Left colon (tissue), 2 donors: ENCODE results near the gene SSRP1. TPM values are rescaled to one million over a fixed set of nuclear protein-coding genes. Genes with fewer than 3 reads are reported as not detected.
"Not testable (repeated sequence)": the region's sequence is repeated elsewhere in the genome, so short reads cannot be mapped to it uniquely, and the experiment has no call there.

ENCODE experiments used
- ATAC-seq: fragments of 200-7000 bp; cut with Tn5 transposase; one replicate; pipeline ENCODE4 v1.9.1; 2020; ENCODE audit warnings: mild to moderate bottlenecking, moderate library complexity
- DNase-seq, 2 donors: peaks; one replicate each; pipeline ENCODE4 v3.0.0-alpha.2; 2020
- intact Hi-C, 2 donors: fragments of 100-400 bp; cut with DNase I in 1 of 2; cut with micrococcal nuclease in 1 of 2; formaldehyde crosslinking; loops; one replicate each; pipeline versions ENCODE4 v1.11.2 to v1.14.0; 2022; cut with DNase I, micrococcal nuclease
- total RNA-seq, 2 donors: library from RNA; stranded (reverse); fragmentation: NEBNext Ultra II Directional; extraction: Animal tissue kit (Norgen Biotek cat#: 25700); gene quantifications; one replicate each; pipeline ENCODE4 v1.2.1, GENCODE V29; 2021
- donor health status: DM: no; HTN: no; CAD: no.
- donor health status: DM: yes; HTN: yes; CAD: no.

SSRP1 gene
- total RNA-seq, 2 donors from 2014 or later: 56.5 to 67.8 TPM

DNA sequence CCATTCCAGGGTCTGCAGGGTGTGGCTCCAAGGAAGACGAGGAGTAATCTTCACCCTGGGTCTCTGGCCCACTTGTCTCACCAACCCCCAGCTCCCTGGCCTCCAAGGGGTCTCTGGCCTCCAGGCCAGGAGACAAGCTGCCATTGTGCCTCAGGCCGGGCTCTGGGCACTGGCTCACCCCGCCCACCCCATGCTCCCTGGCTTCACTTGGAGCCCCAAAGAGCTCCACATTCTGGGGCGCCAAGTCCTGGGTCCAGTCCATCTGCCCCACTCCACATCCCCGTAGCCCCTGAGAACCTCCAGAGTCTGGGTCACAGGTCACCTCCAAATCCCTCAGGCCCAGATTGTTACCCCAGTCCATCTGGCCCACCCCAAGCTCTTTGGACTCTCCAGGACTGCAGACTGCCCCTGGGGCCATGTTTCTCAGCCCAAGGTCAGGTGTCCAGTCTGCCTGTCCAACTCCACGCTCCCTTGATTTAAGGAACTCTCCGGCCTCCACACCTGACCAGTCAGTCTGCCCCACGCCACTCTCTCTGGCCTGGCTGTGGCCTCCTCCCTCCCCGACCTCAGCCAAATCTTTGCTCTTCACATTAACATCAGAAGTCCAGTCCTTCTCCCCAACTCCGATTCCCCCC is 27.1 kb downstream of the SSRP1 start:
- intact Hi-C loops: no loop called here
- ATAC-seq (no peak), DNase-seq (no peak)

DNA sequence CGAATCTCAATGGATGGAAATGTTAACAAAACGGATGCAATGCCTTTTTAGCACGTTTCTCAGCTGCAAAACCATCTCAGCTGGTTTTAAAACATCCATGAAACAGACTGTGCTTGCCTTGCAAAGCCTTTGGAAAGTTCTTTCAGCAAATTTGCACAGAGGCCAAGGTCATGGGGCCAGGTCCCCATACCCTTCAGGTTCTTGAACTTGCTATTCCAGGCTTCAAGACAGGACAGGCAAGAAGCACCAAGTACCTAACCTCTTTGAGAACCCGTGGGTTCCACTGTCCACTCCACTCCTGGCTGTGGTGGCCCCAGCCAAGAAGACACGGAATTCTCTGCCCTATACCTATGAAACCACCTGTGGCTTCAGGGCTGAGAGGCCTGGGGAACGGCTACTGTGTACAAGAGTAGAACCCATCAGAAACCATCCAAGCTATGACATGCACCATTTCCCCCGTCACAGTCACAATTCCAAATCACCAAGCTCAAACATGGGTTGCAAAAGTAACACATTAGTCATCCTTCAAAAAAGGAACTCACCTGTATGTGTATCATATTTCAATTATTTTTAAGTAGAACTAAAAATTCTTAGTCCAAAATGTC is 27.9 kb downstream of the SSRP1 start:
- DNase-seq (no peak), ATAC-seq (no peak)
- intact Hi-C loops: no loop called here

DNA sequence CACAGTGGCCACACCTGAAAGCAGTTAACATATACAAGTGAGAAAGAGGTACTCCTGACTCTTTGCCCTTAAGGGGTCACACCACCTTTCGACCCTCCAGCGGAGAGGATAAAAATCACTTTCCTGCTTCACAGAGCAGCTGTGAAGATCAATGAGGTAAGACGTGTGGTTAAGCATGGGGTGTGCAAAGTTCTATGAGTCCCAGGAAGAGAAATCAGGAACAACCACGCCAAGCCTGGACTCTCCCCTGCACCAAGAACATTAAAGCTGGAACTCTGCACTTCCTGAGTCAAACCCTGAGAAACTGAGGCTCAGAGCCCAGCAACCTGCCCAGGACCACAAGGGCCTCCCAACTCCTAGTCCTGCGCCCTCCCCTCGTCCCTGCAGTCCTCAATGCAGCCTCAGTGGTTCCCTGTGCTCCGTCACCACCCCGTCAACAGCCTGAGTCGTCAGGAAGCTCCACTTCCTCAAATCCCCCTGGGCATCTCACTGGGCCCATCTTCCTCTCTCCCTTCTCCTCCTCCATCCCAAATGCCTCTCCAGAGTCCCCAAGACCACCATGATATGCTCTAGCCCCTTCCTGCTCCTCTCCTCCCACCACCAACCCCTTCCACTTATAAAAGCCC is 28.6 kb downstream of the SSRP1 start:
- ATAC-seq (no peak), DNase-seq (no peak)
- intact Hi-C loops: no loop called here

DNA sequence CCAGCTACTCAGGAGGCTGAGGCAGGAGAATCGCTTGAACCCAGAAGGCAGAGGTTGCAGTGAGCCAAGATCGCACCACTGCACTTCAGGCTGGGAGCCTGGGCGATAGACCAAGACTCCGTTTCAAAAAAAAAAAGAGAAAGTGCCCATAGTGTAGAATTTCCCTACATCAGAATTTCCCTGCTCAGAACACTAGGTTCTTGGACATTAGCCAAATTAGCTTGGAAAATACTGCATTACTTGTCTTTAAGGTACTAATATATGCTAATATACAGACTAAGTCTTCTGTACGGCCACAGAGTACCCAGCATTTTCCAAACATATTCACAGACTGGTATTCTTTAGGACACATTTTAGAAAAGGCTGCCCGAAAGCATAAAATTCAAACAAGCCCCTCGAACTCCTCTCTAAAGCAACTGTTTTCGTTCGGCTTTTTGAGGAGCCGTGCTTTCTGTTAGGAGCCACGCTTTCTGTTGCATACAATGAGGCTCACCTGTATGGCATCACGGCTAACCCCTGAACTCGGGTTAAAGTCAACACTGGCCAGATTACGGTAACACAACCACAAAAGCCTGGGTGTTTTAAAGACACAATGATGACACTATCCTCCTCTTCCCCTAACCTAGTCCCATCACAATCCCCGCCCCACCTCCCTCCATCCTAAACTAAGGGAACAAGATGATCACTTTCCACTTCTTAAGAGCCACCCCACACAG is 29.4 kb downstream of the SSRP1 start:
- ATAC-seq: no peak
- no peak for DNase-seq
- intact Hi-C loops: no loop called here

DNA sequence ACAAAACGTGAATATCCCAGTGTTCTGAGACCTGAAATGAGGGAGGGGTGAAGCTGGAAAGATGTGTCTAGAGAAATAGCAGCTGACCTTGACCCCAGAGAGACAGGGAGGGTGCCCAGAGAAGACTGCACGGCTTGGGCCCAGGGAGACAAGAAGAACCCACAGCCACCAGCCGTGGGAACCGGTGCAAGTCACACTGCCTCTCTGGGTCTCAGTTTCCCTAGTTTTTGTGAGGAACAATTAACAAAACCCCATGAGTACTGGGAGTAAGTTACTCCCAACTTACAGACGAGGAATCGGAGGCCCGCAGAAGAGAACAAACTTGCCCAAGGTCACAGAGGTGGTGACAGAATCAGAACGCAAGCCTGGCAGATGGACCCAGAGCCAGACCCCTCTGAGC is 30.2 kb downstream of the SSRP1 start:
- intact Hi-C loops: no loop called here
- ATAC-seq (no peak), DNase-seq (no peak)

DNA sequence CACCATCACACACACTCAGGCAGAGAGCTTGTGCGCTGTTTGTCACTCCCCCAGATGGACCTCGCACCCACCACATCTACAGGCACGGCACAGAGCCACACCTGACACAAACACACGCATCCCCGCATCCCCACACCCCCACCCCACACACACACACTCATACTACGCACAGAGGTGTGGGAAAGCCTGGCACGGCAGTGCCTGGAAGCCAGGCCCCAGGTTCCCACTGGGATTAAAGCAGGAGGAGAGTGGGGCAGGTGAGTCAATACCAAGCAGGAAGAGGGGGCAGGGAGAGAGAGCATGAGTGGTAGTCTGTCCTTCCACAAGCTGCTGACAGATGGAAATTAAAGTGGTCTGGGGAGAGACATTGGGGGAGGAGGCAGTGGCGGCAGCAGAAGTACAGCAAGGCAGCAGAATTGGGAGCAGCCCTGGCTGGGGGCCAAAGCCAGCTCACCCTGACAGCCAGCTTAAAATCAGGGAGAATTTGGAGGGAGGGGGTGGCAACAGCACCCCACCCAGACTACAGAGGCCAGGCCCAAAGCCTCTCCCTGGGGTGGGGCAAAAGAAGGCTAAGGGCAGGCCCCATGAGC is 31.6 kb downstream of the SSRP1 start:
- DNase-seq (no peak), ATAC-seq (peak; percentile 29)
- intact Hi-C loops: no loop called here

DNA sequence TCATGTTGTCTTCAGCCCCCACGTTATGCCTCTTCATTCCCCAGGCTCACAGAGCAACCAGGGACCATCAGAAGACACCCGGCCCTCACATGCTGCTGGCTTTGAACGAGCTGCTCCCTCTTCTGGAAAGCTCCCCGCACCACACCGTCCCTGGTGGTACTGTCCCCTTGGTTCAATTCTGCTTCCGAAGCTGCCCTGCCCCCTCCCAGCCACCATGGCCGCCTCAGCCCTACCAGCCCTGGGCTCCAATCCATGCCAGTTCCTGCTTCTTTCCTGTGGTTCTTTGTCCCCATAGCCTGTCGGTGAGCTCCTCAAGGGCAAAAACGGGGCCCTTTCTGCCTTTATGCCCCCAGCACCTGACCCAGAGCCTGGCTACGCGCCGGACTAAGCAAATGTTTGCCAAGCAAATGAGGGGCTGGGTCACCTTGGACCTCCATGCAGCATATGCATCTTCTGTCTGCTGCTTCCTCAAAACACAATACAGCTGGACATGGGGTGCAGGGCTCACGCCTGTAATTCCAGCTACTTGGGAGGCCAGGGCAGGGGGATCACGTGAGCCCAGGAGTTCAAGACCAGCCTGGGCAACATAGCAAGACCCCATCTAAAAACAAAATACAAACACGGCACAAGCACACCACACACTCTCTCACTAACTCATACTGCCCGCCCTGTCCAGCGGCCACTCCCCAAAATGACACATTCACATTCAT is 32.3 kb downstream of the SSRP1 start:
- intact Hi-C loops: no loop called here
- DNase-seq (no peak), ATAC-seq (no peak)

DNA sequence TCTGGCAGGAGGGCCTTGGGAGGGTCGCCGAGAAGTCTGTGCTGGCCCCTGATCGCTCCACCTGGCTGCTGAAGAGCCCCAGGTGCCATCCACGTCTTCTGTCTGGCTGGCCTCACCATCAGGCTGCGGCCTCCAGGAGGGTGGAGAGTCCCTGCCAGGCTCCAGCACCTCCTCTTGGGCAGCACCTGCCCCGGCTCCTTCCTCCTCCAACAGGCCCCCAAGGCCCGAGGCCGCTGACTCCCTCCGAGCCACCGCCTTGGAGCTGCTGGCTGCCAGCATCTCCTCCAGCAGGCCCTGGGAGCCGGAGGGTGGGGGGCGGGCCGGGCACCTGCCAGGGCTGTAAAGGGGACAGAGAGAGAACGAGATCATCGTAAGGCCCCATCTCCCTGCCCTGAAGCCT is 33.2 kb downstream of the SSRP1 start:
- ATAC-seq: no peak
- intact Hi-C loops: no loop called here
- no peak for DNase-seq

DNA sequence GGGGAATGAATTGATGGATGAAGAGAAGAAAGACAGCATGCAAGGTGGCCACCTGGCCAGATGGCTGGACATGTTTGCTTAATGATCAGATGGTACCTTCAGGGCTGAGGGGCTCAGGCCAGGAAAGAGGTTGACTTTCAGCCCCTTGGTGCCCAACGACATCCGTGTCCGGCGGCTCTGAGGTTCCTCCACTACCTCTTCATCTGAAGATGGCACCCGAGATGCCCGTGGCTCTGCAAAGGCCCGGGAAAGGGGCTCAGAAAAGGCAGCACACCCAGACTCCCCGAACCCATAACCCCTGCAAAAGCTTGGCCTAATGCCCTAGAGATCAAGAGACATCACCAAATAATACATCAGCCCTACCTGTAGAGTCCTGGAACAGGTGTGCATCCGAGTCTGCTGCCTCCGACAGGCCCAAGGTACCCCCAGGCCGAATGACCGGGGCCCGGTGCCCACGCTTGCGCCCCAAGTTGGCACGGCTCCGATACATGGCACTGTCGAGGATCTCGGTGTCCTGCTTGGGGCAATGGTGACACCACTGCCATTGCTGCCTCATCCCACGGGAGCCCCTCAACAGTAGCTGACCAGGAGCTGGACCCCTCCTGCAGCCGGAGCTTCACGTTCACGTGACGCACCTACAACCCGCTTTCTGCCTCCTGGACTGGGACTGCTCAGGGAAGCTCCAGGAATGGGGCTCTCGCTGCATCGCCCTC is 33.8 kb downstream of the SSRP1 start:
- DNase-seq (no peak), ATAC-seq (no peak)
- intact Hi-C loops: no loop called here

DNA sequence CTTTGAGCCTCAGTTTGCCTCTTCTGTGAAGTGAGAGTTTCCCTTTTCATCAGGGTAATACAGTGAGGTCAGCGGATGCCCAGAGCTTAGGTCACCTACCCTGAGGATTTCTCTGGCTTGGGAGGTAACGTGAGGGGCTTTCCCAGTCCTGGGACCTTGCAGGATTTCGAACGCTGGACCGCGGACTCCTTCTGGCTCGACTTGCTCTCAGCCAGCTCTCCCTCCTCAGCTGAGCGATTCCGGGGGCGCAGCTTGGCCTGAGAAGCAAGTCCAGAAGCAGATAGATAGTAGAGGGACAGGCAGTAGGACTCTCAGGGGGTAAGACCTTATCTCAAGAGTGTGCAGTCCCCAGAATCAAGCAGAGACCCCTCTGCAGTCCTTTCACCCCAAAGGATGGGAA is 34.9 kb downstream of the SSRP1 start:
- no peak for DNase-seq
- intact Hi-C loops: no loop called here
- no peak for ATAC-seq

DNA sequence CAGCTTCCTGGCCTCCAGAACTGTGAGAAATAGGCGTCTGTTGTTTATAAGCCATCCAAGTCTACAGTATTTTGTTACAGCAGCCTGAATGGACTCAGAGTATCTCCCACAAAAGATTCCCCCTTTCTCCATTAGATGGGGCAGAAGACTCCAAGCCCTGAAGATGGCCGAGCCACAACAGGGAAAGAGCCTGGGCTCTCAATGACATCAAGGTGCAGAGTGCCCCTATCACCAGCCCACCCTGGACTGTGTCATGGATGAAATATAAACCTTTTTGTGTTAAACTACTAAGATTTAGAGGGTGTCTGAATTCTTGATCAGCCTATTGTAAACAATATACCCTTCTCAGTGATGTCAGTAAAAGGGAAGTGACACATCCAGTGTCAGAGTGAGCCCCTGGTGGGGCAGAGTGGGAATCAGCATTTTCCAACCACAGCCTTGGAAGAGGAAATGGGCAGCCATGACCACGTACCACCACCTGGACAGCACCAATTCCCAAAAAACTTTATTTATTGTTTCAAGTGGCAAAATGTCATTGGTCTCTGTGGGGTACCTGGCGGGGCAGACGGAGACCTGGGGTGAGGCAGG is 36.4 kb downstream of the SSRP1 start:
- DNase-seq (no peak), ATAC-seq (no peak)
- intact Hi-C loops: no loop called here

DNA sequence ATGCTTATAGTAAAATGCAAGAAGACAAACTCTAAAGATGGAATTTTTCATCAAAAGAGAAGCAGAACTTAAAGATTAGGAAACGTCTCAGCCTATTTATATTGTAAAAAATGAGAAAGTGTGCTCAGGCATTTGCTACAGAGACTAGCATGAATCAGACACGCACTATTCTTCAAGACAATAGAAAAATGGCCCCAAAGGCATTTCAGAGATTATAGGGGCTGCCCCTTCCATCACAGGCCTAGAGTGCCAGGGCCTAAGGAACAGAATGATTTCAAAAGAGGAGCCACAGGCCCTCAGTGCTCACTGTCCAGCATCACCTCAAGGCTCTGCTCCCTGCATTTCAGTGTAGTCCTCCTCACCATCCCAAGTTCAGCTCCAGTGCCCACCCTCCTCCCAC is 38.5 kb downstream of the SSRP1 start:
- intact Hi-C loops: no loop called here
- ATAC-seq: no peak
- DNase-seq: no peak

DNA sequence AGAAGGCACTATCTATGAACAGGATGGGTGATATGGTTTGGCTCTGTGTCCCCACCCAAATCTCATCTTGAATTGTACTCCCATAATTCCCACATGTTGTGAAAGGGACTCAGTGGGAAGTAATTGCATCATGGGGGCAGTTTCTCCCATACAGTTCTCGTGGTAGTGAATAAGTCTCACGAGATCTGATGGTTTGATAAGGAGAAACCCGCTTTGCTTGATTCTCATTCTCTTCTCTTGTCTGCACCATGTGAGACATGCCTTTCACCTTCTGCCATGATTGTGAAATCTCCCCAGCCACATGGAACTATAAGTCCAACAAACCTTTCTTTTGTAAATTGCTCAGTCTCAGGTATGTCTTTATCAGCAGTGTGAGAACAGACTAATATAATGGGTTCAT is 39.5 kb downstream of the SSRP1 start:
- not testable (repeated sequence) for DNase-seq, ATAC-seq

DNA sequence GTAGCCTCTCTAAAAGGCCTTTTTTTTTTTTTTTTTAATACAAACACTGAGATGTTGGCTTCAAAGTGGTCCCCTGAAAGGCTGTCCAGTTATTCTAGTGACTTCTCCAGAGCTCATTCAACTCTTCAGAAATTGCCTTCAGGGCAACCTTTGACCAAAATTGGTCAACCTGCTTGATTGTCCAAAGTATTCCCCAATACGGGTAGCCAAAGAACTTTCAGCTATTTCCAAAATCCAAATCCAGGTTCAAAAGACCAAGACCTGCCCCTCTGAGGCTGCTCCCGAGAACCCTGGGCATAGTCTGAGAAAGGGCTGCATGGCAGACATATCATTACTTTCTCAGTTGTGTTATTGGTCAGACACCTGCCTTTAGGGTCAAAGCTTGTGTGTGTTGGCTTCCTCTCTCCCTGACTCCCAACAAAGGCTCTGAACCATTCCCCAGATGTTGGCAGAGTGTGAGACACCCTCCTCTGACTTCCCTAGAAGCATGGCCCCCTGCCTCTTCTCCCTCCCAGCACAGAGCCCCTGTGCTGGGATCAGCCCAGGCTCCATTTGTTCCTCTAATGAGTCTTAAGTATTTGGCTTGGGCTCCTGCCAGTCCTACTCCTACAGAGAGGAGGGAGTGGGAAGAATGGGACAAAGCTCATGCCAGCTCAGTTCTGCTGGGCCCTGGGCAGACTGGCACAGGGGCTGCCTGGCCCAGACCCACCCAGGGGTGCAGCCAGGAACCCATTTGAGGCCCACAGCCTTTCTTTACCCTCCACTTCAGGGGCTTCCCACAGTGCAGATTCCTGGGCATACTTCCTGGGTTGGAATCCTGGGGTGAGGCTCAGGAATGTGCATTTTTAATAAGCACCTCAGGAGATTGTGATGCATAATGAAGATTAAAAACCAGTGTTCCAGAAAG is 41.2 kb downstream of the SSRP1 start:
- intact Hi-C loops: no loop called here
- ATAC-seq (peak; percentile 70), DNase-seq (peak in 1 of 2 donors; percentile 55)

More for the DNA sequence above, 39.5 kb downstream of the SSRP1 start:
- intact Hi-C loops: not testable (repeated sequence)

DNA sequence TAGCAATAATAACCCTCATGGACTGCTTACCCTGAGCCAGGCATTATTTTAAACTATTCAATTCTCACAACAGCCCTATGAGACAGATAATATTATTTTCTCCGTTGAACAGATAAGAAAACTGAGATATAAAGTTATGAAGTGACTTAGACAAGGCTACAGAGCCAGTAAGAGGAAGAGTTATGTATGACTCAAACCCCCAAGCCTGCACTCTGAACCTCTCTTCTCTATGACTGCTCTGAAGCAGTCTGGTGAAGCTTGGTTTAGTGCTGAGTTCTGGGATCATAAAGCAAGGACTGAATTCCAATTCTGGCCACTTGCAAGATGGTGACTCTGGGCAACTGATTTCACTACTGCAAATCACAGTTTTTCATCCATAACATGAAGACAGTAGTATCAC is 45.4 kb downstream of the SSRP1 start:
- intact Hi-C loops: no loop called here
- DNase-seq: no peak

DNA sequence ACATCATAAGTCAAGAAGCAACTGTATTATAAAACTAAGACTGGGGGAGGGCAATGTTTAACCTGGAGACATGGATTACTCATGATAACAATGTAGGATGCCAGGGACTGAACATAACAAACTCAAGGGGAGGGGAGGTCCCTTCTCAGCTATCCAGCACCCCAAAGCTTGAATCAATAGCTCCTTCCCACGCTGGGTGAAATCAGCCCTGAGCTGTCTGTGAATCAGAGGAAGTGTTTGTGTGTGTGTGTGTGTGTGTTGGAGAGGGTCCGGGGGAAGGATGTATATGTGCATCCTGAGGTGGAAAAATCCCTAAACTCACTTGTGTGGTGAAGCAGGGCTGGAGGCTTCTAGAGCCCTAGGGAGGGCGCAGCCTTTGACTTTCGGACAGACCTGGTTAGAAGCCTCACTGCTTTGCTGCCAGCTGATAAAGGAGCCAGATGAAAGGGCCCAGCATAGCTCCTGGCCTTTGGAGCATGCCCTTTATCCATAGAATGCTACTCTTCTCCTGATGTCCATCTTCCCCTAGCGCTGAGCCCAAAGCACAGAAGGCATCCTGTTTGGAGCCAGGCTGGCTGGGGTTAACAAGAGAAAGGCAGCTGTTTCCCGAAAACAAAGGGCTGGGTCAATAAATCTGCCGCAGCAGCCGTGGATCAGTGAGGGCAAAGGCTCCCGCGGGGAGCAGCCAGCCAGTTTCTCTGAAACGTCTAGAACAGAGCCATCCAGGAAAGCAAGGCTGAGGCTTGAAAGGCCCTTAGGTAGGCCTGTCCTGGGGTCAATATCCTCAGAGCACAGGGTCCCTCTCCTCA is 46.7 kb downstream of the SSRP1 start:
- intact Hi-C loops: no loop called here
- ATAC-seq: peak; percentile 78
- peak in 1 of 2 donors; percentile 65 for DNase-seq

More for the DNA sequence above, 45.4 kb downstream of the SSRP1 start:
- ATAC-seq: peak; percentile 43
